ENCODE measurements around the gene TRIM56.

The TRIM56 gene

GRCh38 chr7:101126651-101127459 is 41.6 kb downstream of the TRIM56 start, which contains the start of gene SERPINE1:
TSS of gene SERPINE1 (plus strand) at chr7:101127104. CDS start at chr7:101128394, 1,290 bp downstream.
- no peak within 1 kb of the TSS for H2AFZ ChIP-seq (ENCODE audit: low read depth, low read length, severe bottlenecking)
- no peak for TF ChIP-seq EZH2phosphoT487 (conservative IDR thresholded peaks at IDR 0.05; ENCODE audit: low read length)
- peak; percentile 20 for TF ChIP-seq CTCF (IDR thresholded peaks at IDR 0.05; ENCODE audit: insufficient read depth, low read length, poor library complexity, severe bottlenecking)
- H3K4me3 ChIP-seq (ENCODE audit: insufficient read depth, low read length, poor library complexity, severe bottlenecking), result no peak within 1 kb of the TSS
- H3K27ac ChIP-seq (ENCODE audit: low read depth, low read length), result no peak within 1 kb of the TSS
- no peaks in the 10 kb centered on the region for H3K9me3 ChIP-seq (ENCODE audit: insufficient read depth, low read length)
- no peaks in the 10 kb centered on the region for H3K9me2 ChIP-seq (replicated peaks; ENCODE audit: insufficient read depth, low read length)
- H4K20me1 ChIP-seq (ENCODE audit: low read depth, low read length), result no peaks in the 10 kb centered on the region
- no peaks in the 10 kb centered on the region for H3K79me2 ChIP-seq (ENCODE audit: insufficient read depth, low read length)
- no peaks in the 10 kb centered on the region for H3K36me3 ChIP-seq (ENCODE audit: low read length)
- no peaks in the 10 kb centered on the region for H3F3A ChIP-seq (ENCODE audit: insufficient read depth)
- no peak within 1 kb of the TSS for H3K9ac ChIP-seq (ENCODE audit: low read length)
- H3K27me3 ChIP-seq (ENCODE audit: low read length), result no peaks in the 10 kb centered on the region
- H3K4me2 ChIP-seq (ENCODE audit: low read depth, low read length, poor library complexity, severe bottlenecking), result peak within 1 kb of the TSS; percentile 12

DNA sequence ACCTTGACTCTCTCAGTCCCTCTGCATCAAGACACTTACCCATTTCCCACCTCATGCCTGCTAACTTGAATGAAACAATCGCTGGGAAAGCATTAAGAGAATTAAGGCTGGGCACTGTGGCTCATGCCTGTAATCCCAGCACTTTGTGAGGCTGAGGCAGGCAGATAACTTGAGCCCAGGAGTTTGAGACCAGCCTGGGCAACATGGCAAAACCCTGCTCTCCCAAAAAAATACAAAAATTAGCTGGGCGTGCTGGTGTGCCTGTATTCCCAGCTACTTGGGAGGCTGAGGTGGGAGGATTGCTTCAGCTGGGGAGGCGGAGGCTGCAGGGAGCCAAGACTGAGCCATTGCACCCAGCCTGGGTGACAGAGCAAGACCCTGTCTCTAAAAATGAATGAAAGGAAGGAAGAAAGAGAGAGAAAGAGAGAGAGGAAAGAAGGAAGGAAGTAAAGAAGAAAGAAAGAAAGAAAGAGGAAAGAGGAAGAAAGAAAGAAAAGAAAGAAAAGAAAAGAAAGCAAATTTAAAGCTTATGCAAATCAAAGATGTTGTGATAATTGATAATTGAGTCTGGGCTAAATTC is 42.3 kb downstream of the TRIM56 start:
- Histone ChIP-seq H3K4me2 (ENCODE audit: low read depth, low read length, poor library complexity, severe bottlenecking) (no peak overlapping the region), H3K36me3 (ENCODE audit: low read length) (no peaks in the 10 kb centered on the region), H2AFZ (ENCODE audit: low read depth, low read length, severe bottlenecking) (no peak overlapping the region), H3K9me3 (ENCODE audit: insufficient read depth, low read length) (no peaks in the 10 kb centered on the region), H3F3A (ENCODE audit: insufficient read depth) (no peaks in the 10 kb centered on the region), H3K27ac (ENCODE audit: low read depth, low read length) (no peak overlapping the region), H3K27me3 (ENCODE audit: low read length) (no peaks in the 10 kb centered on the region), H3K79me2 (ENCODE audit: insufficient read depth, low read length) (no peaks in the 10 kb centered on the region), H4K20me1 (ENCODE audit: low read depth, low read length) (no peaks in the 10 kb centered on the region), H3K4me3 (ENCODE audit: insufficient read depth, low read length, poor library complexity, severe bottlenecking) (no peak overlapping the region), H3K9ac (ENCODE audit: low read length) (no peak overlapping the region), H3K9me2 (replicated peaks; ENCODE audit: insufficient read depth, low read length) (no peaks in the 10 kb centered on the region)
- TF ChIP-seq EZH2phosphoT487 (conservative IDR thresholded peaks at IDR 0.05; ENCODE audit: low read length) (no peak), CTCF (IDR thresholded peaks at IDR 0.05; ENCODE audit: insufficient read depth, low read length, poor library complexity, severe bottlenecking) (no peak)

DNA sequence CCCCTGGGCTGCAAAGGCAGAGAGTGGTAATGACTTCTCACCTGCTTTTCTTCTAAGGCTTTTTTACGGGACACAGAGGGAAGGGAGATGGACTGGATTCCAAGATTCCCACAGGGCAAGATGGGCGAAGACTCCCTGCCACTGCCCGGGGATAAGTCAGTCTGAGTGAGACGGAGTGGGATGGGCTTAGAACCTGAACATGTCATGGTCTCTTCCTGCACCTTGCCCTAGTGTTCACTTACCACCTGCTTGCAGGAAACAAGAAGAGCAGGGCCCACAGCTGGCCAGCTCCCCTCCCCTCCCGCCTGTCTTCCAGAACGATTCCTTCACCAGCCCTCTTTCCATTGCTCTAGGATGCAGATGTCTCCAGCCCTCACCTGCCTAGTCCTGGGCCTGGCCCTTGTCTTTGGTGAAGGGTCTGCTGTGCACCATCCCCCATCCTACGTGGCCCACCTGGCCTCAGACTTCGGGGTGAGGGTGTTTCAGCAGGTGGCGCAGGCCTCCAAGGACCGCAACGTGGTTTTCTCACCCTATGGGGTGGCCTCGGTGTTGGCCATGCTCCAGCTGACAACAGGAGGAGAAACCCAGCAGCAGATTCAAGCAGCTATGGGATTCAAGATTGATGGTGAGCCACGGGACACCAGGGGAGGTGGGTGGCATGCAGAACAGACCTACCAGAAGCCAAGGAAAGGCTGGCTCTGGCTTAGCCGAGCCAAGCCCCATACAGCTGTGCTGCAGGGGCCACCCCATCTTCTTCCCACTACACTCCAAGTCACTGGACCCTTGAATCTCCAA is 43.0 kb downstream of the TRIM56 start:
- TF ChIP-seq CTCF (IDR thresholded peaks at IDR 0.05; ENCODE audit: insufficient read depth, low read length, poor library complexity, severe bottlenecking) (no peak), EZH2phosphoT487 (conservative IDR thresholded peaks at IDR 0.05; ENCODE audit: low read length) (no peak)
- H3F3A ChIP-seq (ENCODE audit: insufficient read depth), result no peaks in the 10 kb centered on the region
- no peak overlapping the region for H3K27ac ChIP-seq (ENCODE audit: low read depth, low read length)
- H3K9me2 ChIP-seq (replicated peaks; ENCODE audit: insufficient read depth, low read length), result no peaks in the 10 kb centered on the region
- no peak overlapping the region for H3K4me3 ChIP-seq (ENCODE audit: insufficient read depth, low read length, poor library complexity, severe bottlenecking)
- no peak overlapping the region for H3K9ac ChIP-seq (ENCODE audit: low read length)
- H2AFZ ChIP-seq (ENCODE audit: low read depth, low read length, severe bottlenecking), result no peak overlapping the region
- no peaks in the 10 kb centered on the region for H3K79me2 ChIP-seq (ENCODE audit: insufficient read depth, low read length)
- no peaks in the 10 kb centered on the region for H3K27me3 ChIP-seq (ENCODE audit: low read length)
- no peaks in the 10 kb centered on the region for H3K36me3 ChIP-seq (ENCODE audit: low read length)
- H3K4me2 ChIP-seq (ENCODE audit: low read depth, low read length, poor library complexity, severe bottlenecking), result no peak overlapping the region
- no peaks in the 10 kb centered on the region for H3K9me3 ChIP-seq (ENCODE audit: insufficient read depth, low read length)
- H4K20me1 ChIP-seq (ENCODE audit: low read depth, low read length), result no peaks in the 10 kb centered on the region

Measured in SU-DHL-6 (cell line).